22Rv1 (cell line): Measurements from ENCODE around the gene HSDL1.
A peak's percentile ranks its signal among the peaks of the same experiment; 100 is the strongest.

Experiments
- H3K27ac ChIP-seq: fragments of 450-650 bp; 2 replicates; pipeline ENCODE4 v1.5.1; 2017
- ZFX ChIP-seq: fragments of 450-650 bp; IDR thresholded peaks from 2 replicates; pipeline ENCODE4 v1.6.1; 2017; ENCODE audit warnings: antibody characterized with exemption, borderline replicate concordance
- TF ChIP-seq, protein P1 (sequence below): fragments of 450-650 bp; IDR thresholded peaks from 2 replicates; pipeline ENCODE4 v1.5.1; 2017; ENCODE audit warnings: mild to moderate bottlenecking

HSDL1 gene

DNA sequence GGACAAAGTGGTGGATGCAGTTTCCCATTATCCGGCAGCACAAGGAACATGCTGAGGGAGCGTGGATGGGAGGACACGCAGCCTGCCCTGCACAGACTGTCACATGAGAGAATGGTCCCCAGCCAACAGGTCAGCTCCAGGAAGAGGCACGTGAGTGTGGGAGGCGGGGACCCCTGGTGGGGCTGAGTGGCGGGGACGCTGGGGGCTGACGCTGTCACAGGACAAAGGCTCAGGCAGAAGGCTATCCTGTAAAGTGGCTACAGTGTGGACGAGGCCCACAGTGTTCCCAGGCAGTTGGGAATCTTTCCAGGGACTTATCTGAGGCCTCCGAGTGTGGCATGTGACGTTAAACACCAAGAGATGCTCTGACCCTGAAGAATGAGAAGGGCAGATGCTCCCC is 58.6 kb downstream of the HSDL1 start:
- H3K27ac ChIP-seq, result no peak overlapping the region

DNA sequence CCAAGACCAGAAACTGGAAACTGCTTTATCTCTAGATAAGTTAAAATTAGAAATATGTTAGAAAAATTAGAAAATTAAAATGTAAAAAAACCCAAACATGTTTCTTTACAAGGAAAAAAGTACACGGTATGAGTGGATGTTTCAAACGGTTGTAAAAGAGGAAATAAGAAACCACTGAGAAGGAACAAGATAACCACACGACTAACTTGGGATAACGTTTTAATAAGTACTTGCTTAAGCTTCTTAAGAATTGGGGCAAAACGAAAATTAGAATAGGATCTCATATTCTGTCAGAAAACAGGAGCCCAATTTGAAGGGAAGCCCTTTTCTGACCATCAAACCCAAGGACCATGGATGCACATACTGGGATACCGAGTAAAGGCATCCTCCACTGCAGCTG is 59.2 kb downstream of the HSDL1 start:
- TF ChIP-seq ZFX, result no peak
- TF ChIP-seq, protein P1, sequence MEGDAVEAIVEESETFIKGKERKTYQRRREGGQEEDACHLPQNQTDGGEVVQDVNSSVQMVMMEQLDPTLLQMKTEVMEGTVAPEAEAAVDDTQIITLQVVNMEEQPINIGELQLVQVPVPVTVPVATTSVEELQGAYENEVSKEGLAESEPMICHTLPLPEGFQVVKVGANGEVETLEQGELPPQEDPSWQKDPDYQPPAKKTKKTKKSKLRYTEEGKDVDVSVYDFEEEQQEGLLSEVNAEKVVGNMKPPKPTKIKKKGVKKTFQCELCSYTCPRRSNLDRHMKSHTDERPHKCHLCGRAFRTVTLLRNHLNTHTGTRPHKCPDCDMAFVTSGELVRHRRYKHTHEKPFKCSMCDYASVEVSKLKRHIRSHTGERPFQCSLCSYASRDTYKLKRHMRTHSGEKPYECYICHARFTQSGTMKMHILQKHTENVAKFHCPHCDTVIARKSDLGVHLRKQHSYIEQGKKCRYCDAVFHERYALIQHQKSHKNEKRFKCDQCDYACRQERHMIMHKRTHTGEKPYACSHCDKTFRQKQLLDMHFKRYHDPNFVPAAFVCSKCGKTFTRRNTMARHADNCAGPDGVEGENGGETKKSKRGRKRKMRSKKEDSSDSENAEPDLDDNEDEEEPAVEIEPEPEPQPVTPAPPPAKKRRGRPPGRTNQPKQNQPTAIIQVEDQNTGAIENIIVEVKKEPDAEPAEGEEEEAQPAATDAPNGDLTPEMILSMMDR, result no peak
- no peak overlapping the region for H3K27ac ChIP-seq

More for the DNA sequence above, 58.6 kb downstream of the HSDL1 start:
- TF ChIP-seq ZFX, result no peak
- TF ChIP-seq, protein P1, result no peak

DNA sequence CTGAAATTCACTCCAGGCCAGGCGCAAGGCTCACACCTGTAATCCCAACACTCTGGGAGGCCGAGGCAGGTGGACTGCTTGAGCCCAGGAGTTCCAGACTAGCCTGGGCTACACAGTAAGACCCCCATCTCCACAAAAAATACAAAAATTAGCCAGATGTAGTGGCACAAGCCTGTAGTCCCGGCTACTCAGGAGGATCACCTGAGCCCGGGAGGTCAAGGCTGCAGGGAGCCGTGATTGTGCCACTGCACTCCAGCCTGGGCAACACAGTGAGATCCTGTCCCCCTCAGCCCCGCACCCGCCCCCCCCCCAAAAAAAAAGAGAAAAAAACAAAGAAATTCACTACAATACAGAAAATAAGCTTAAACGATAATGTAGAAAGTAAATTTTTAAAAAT is 59.7 kb downstream of the HSDL1 start:
- H3K27ac ChIP-seq, result no peak overlapping the region
- TF ChIP-seq, protein P1, result no peak
- no peak for TF ChIP-seq ZFX

DNA sequence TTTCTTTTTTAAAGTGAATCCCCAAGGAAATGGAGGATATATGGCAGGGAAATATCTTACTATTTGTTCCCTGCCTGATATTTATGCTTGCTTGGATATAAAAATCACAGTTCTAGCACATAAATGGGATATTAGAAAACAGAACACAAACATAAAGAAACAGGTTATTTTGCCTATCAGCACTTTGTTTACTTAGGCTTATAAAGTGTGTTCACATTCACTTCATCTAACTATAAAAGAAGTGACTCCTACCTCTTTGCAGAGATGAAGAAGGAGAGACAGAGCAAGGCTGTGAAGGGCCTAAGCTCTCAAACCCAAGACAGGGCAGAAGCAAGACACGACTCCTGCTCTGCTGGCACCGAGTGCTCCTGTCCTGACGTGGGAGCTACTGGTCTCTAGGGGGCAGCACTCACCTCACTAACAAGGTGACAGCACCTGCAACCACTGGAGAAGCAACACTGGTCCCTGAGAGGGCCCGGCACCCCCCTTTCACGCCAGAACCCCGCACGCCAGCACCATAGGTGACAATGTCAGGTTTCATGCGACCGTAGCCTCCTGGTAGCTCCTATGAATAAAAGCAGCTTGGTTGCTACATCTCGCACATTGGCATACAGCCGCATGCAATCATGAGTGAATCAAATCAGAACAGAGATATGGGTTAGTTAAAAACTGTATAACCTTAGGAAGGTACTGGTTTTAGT is 60.3 kb downstream of the HSDL1 start:
- H3K27ac ChIP-seq, result no peak overlapping the region
- TF ChIP-seq, protein P1, result peak; percentile 89
- no peak for TF ChIP-seq ZFX

DNA sequence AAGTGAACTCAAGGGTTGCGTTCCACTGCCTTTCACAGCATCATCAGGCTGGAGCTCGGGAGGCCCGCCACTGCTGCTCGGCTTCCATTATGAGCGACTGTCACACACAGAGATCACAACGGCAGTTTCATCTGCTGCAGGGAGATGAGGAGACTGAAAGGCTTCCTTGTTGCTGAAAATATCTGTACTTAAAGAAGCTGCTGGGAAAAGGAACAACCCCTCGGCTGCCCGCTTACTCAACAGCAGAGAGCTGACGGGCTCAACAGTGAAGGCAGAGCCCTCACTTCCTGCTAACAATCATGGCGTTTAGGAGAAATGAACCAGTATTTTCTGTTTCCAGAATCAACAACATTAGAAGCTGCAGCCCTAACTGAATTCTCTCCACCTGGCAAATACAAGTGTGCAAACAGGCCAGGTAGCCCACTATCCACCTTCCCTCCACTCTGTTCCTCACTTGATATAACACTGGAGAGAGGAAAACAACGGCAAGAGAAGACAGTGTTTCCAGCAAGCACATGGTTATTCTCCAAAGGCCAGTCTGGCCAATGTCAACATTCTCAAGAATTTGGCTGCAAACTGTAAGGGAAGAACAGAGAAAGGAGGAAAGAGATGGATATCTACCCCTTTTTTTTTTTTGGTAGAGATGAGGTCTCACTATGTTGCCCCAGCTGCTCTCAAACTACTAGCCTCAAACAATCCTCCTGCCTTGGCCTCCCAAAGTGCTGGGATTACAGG is 62.0 kb downstream of the HSDL1 start:
- H3K27ac ChIP-seq, result no peak overlapping the region
- no peak for TF ChIP-seq ZFX
- TF ChIP-seq, protein P1, result no peak

DNA sequence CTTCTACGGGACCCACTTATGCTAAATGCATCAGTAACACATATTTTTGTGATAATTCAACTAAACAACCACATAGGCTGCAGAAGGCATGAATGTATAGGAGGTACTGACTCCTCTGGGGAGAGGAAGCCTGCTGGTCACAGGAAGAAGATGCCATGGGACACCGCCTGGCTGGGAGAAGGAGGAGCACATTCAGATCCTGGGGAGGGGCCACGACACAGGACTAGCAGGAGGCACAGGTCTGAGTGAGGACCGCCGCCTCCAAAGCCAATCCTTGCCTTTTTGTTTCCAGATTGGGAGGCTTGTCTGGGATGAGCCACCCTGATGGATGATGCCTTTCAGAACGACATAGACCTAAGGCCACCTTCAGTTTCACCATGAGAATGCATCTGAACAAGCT is 62.9 kb downstream of the HSDL1 start:
- H3K27ac ChIP-seq, result no peak overlapping the region
- TF ChIP-seq ZFX, result no peak
- TF ChIP-seq, protein P1, result no peak

DNA sequence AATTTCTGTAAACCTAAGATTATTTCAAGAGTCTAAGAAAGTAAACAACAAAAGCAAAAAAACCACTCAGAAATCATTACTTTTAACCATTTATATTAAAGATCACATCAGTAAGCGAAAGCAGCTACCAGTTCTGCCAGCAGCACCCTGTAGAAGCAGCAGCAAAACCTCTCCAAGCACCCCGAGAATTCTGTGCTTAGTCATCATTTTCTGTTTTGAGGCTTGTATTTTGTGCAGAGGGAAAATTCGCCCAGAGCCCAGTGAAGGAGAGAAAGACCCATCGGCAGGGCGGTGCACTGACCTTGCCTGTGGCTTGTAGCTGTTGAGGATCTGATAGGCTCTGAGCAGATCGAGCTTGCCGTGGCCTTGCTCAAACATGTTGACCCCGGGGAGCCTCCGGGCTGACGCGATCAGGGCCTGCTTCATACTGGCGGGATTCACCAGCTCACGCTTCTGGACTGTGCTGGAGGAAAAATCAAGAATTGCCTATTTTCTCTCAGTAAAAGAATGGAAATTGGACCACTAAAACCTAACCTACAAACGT is 63.5 kb downstream of the HSDL1 start:
- no peak overlapping the region for H3K27ac ChIP-seq
- TF ChIP-seq, protein P1, result no peak
- no peak for TF ChIP-seq ZFX
